Pons (tissue), 1 donor: ENCODE results near the gene DNAI4.
"Not testable (repeated sequence)": the region's sequence is repeated elsewhere in the genome, so short reads cannot be mapped to it uniquely, and the experiment has no call there.

Source experiments
- DNase-seq: peaks from one replicate; pipeline ENCODE4 v3.0.0-alpha.2; 2016; ENCODE audit warnings: low spot score

DNAI4 gene

GRCh38 chr1:66833112-66833511 lies 91.5 kb downstream of the DNAI4 start:
- DNase-seq: no peak

GRCh38 chr1:66831529-66832239 lies 93.0 kb downstream of the DNAI4 start:
- no peak for DNase-seq

- DNase-seq: no peak
These were observed 99.9 kb downstream of the DNAI4 start for GRCh38 chr1:66824771-66825170.

- no peak for DNase-seq
These were observed 114.8 kb downstream of the DNAI4 start for GRCh38 chr1:66809736-66810326.

GRCh38 chr1:66809245-66809644 lies 115.4 kb downstream of the DNAI4 start:
- no peak for DNase-seq

- not testable (repeated sequence) for DNase-seq
These were observed 128.8 kb downstream of the DNAI4 start for GRCh38 chr1:66795839-66796238.

- DNase-seq: no peak
These were observed 132.7 kb downstream of the DNAI4 start for GRCh38 chr1:66791621-66792610.

GRCh38 chr1:66788231-66788939 lies 136.3 kb downstream of the DNAI4 start:
- no peak for DNase-seq

GRCh38 chr1:66787641-66788040 lies 137.0 kb downstream of the DNAI4 start:
- DNase-seq: no peak

GRCh38 chr1:66785800-66786199 lies 138.9 kb downstream of the DNAI4 start:
- DNase-seq: not testable (repeated sequence)

- DNase-seq: no peak
These were observed 145.1 kb downstream of the DNAI4 start for GRCh38 chr1:66779475-66780078.

- DNase-seq: no peak
These were observed 145.7 kb downstream of the DNAI4 start for GRCh38 chr1:66778969-66779368.

- no peak for DNase-seq
These were observed 146.4 kb downstream of the DNAI4 start for GRCh38 chr1:66778266-66778665.

GRCh38 chr1:66777831-66778230 lies 146.8 kb downstream of the DNAI4 start:
- no peak for DNase-seq

- no peak for DNase-seq
These were observed 149.0 kb downstream of the DNAI4 start for GRCh38 chr1:66775646-66776045.

GRCh38 chr1:66774438-66774837 lies 150.2 kb downstream of the DNAI4 start:
- no peak for DNase-seq

GRCh38 chr1:66773227-66773626 lies 151.4 kb downstream of the DNAI4 start:
- no peak for DNase-seq

GRCh38 chr1:66770694-66771093 lies 154.0 kb downstream of the DNAI4 start:
- DNase-seq: no peak

GRCh38 chr1:66770240-66770639 lies 154.4 kb downstream of the DNAI4 start:
- no peak for DNase-seq

- no peak for DNase-seq
These were observed 155.0 kb downstream of the DNAI4 start for GRCh38 chr1:66769512-66770229.

- DNase-seq: no peak
These were observed 155.7 kb downstream of the DNAI4 start for GRCh38 chr1:66768965-66769364.
